HEK293 (cell line): ENCODE measurements around the gene TNFRSF17.

Experiments used
- CTCF ChIA-PET: fragments of 350-600 bp; formaldehyde crosslinking; extraction: SDS; loops from one replicate; lab custom pipeline; 2021; ENCODE audit warnings: antibody characterized with exemption; lab: Yijun Ruan, JAX
- POLR2A ChIA-PET: fragments of 300-600 bp; formaldehyde crosslinking; extraction: SDS; loops from one replicate; lab custom pipeline; 2020; ENCODE audit warnings: antibody characterized with exemption, inconsistent platforms; lab: Yijun Ruan, JAX
- H3K27ac ChIP-seq: fragments of 200-500 bp; sonication (Bioruptor generic); 2 replicates; pipeline ENCODE4 v1.5.1; 2014; ENCODE audit warnings: low read depth, low read length, control low read depth, inconsistent platforms; ENCODE audit errors: extremely low read depth
- H3K36me3 ChIP-seq, 2 experiments: fragments of 200-500 bp in 1 of 2; sonication (Bioruptor generic) in 1 of 2; 1 replicate in 1 of 2; 2 replicates in 1 of 2; pipeline ENCODE4 v1.5.1; 2014 to 2017; ENCODE audit warnings: inconsistent platforms in 2 of 2, low read length in 2 of 2; ENCODE audit not compliant: control insufficient read depth in 2 of 2, insufficient read depth in 1 of 2
- H3K4me1 ChIP-seq: fragments of 200-500 bp; sonication (Bioruptor generic); 2 replicates; pipeline ENCODE4 v1.5.1; 2014; ENCODE audit warnings: mild to moderate bottlenecking, low read length, inconsistent platforms; ENCODE audit not compliant: control insufficient read depth, insufficient read depth
- H3K4me3 ChIP-seq: 2 replicates; pipeline ENCODE4 v1.5.1; 2011; ENCODE audit warnings: low read depth, mild to moderate bottlenecking, control low read depth, low read length, moderate library complexity
- H3K9me3 ChIP-seq: fragments of 200-500 bp; sonication (Bioruptor generic); 2 replicates; pipeline ENCODE4 v1.5.1; 2014; ENCODE audit warnings: low read depth, low read length, inconsistent platforms; ENCODE audit not compliant: control insufficient read depth, insufficient read depth
- KLF9 ChIP-seq: fragments of 450-650 bp; formaldehyde crosslinking; IDR thresholded peaks from 2 replicates; pipeline ENCODE4 v1.5.1; 2016; ENCODE audit warnings: missing biosample characterization, missing genetic modification characterization, low read depth
- MZF1 ChIP-seq: fragments of 450-650 bp; formaldehyde crosslinking; IDR thresholded peaks from 2 replicates; pipeline ENCODE4 v1.5.1; 2017; ENCODE audit warnings: missing biosample characterization, missing genetic modification characterization, borderline replicate concordance
- SCRT2 ChIP-seq: fragments of 450-650 bp; formaldehyde crosslinking; IDR thresholded peaks from 2 replicates; pipeline ENCODE4 v1.5.1; 2016; ENCODE audit warnings: missing biosample characterization, missing genetic modification characterization
- SP2 ChIP-seq: fragments of 450-650 bp; formaldehyde crosslinking; IDR thresholded peaks from 2 replicates; pipeline ENCODE4 v1.5.1; 2016; ENCODE audit warnings: missing biosample characterization, missing genetic modification characterization
- SP3 ChIP-seq: fragments of 450-650 bp; formaldehyde crosslinking; IDR thresholded peaks from 2 replicates; pipeline ENCODE4 v1.5.1; 2016; ENCODE audit warnings: missing biosample characterization, missing genetic modification characterization
- ZFP37 ChIP-seq: fragments of 450-650 bp; formaldehyde crosslinking; IDR thresholded peaks from 2 replicates; pipeline ENCODE4 v1.5.1; 2016; ENCODE audit warnings: missing biosample characterization, missing genetic modification characterization
- ZNF114 ChIP-seq: fragments of 450-650 bp; formaldehyde crosslinking; IDR thresholded peaks from 2 replicates; pipeline ENCODE4 v1.5.0; 2017; ENCODE audit warnings: missing biosample characterization, missing genetic modification characterization
- ZNF132 ChIP-seq: fragments of 450-650 bp; formaldehyde crosslinking; IDR thresholded peaks from 2 replicates; pipeline ENCODE4 v1.5.1; 2017; ENCODE audit warnings: missing biosample characterization, missing genetic modification characterization, borderline replicate concordance
- ZNF239 ChIP-seq: fragments of 450-650 bp; formaldehyde crosslinking; IDR thresholded peaks from 2 replicates; pipeline ENCODE4 v1.5.1; 2016; ENCODE audit warnings: missing biosample characterization, missing genetic modification characterization
- ZNF433 ChIP-seq: fragments of 450-650 bp; formaldehyde crosslinking; IDR thresholded peaks from 2 replicates; pipeline ENCODE4 v1.5.1; 2016; ENCODE audit warnings: missing biosample characterization, missing genetic modification characterization, low read depth
- ZNF510 ChIP-seq: fragments of 450-650 bp; formaldehyde crosslinking; IDR thresholded peaks from 2 replicates; pipeline ENCODE4 v1.5.1; 2018; ENCODE audit warnings: mild to moderate bottlenecking, missing genetic modification characterization, missing biosample characterization; ENCODE audit not compliant: insufficient replicate concordance
- ZNF521 ChIP-seq: fragments of 450-650 bp; formaldehyde crosslinking; IDR thresholded peaks from 2 replicates; pipeline ENCODE4 v1.5.1; 2017; ENCODE audit warnings: missing biosample characterization, mild to moderate bottlenecking, missing genetic modification characterization
- ZNF558 ChIP-seq: fragments of 450-650 bp; formaldehyde crosslinking; IDR thresholded peaks from 2 replicates; pipeline ENCODE4 v1.5.1; 2016; ENCODE audit warnings: missing biosample characterization, missing genetic modification characterization
- ZNF596 ChIP-seq: fragments of 450-650 bp; IDR thresholded peaks from 2 replicates; pipeline ENCODE4 v1.5.0; 2018; ENCODE audit warnings: missing biosample characterization, mild to moderate bottlenecking, missing genetic modification characterization, moderate library complexity
- ZNF626 ChIP-seq: fragments of 450-650 bp; sonication (Bioruptor Pico); formaldehyde crosslinking; IDR thresholded peaks from 2 replicates; pipeline ENCODE4 v1.5.1; 2018; ENCODE audit warnings: missing biosample characterization, missing genetic modification characterization, inconsistent platforms
- ZNF629 ChIP-seq: fragments of 450-650 bp; formaldehyde crosslinking; IDR thresholded peaks from 2 replicates; pipeline ENCODE4 v1.5.1; 2017; ENCODE audit warnings: missing biosample characterization, missing genetic modification characterization
- ZNF792 ChIP-seq: fragments of 450-650 bp; formaldehyde crosslinking; IDR thresholded peaks from 2 replicates; pipeline ENCODE4 v1.5.1; 2016; ENCODE audit warnings: missing biosample characterization, missing genetic modification characterization
- ZNF843 ChIP-seq: fragments of 450-650 bp; formaldehyde crosslinking; IDR thresholded peaks from 2 replicates; pipeline ENCODE4 v1.5.1; 2016; ENCODE audit warnings: missing biosample characterization, missing genetic modification characterization
- ZSCAN30 ChIP-seq: fragments of 450-650 bp; IDR thresholded peaks from 2 replicates; pipeline ENCODE4 v1.5.1; 2018; ENCODE audit warnings: missing biosample characterization, mild to moderate bottlenecking, missing genetic modification characterization, moderate library complexity
- TF ChIP-seq, protein P1 (sequence below): fragments of 450-650 bp; formaldehyde crosslinking; IDR thresholded peaks from 2 replicates; pipeline ENCODE4 v1.5.1; 2016; ENCODE audit warnings: missing biosample characterization, missing genetic modification characterization
- TF ChIP-seq, protein P2 (sequence below): fragments of 450-650 bp; formaldehyde crosslinking; IDR thresholded peaks from 2 replicates; pipeline ENCODE4 v1.5.1; 2017; ENCODE audit warnings: missing biosample characterization, mild to moderate bottlenecking, missing genetic modification characterization, moderate library complexity
- TF ChIP-seq, protein P3 (sequence below): fragments of 450-650 bp; formaldehyde crosslinking; IDR thresholded peaks from 2 replicates; pipeline ENCODE4 v1.5.1; 2016; ENCODE audit warnings: missing biosample characterization, missing genetic modification characterization

TNFRSF17 gene

DNA sequence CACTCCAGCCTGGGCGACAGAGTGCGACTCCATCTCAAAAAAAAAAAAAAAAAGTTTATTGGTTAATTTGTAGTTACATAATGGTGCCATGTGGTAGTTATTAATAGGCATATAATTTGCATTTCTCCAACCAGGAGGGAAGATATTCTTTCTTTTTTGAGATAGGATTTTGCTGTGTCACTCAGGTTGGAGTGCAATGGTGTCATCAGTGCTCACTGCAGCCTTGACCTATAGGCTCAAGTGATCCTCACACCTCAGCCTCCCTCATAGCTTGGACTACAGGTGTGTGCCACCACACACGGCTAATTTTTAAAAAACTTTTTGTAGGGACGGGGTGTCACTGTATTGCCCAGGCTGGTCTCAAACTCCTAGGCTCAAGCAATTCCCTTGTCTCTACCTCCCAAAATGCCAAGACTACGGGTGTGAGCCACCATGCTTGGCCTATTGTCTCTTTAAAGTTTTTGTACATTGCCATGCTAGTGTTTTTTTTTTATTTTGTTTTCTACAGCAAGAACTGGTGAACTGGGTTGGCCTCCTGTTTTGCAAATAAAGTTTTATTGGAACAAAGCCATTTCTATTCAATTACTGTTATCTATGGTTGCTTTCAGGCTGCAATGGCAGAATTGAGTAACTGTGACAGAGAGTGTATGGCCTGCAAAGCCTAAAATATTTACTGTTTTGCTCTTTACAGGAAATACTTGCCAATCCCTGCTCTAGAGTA lies 23.4 kb downstream of the TNFRSF17 start (continued):
- TF ChIP-seq ZNF558 (tag by site-specific recombination) = no peak
- no peak for TF ChIP-seq ZNF521 (tag by site-specific recombination)
- TF ChIP-seq, all 188 proteins: peak for 0

DNA sequence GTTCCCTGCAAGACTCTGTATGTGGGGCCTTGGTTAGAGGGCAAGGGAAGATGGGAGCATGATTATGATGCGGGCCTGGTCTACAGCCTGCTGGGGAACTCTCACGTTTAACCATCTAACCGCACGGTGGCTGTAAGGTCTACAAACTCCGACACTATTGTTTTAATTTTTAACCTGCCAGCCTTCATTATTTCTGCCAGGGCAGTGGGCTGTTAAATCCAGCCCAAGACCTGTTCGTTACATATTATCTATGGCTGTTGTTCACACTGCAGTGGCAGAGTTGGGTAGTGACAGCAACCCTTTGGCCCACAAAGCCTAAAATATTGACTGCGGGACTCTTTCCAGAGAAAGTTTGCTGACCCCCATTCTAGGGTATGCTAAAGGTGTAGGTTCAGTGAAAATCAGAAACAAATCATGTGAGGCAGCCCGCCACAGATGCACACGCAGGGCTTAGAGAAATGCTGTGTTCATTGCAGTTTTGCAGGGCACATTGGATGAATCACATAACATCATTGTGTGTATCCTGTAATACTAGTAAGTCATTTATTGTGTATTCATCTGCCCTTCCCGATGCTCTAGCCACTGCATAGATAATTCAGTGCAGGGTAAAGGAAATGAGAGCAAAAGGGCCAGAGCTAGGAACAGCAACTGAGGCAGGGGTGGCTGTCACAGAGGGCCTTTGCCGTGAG lies 25.8 kb downstream of the TNFRSF17 start:
- no peak overlapping the region for H3K27ac ChIP-seq
- CTCF ChIA-PET = interaction anchor here (0.9 to 1.9 kb wide), 2 partner anchors 14 to 77 kb away, joined by 3 to 6 read pairs; partner anchors contain the start of gene SNX29
- no peak overlapping the region for H3K4me3 ChIP-seq
- TF ChIP-seq, protein P1, sequence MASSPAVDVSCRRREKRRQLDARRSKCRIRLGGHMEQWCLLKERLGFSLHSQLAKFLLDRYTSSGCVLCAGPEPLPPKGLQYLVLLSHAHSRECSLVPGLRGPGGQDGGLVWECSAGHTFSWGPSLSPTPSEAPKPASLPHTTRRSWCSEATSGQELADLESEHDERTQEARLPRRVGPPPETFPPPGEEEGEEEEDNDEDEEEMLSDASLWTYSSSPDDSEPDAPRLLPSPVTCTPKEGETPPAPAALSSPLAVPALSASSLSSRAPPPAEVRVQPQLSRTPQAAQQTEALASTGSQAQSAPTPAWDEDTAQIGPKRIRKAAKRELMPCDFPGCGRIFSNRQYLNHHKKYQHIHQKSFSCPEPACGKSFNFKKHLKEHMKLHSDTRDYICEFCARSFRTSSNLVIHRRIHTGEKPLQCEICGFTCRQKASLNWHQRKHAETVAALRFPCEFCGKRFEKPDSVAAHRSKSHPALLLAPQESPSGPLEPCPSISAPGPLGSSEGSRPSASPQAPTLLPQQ (tag by site-specific recombination) = no peak
- TF ChIP-seq, protein P2, sequence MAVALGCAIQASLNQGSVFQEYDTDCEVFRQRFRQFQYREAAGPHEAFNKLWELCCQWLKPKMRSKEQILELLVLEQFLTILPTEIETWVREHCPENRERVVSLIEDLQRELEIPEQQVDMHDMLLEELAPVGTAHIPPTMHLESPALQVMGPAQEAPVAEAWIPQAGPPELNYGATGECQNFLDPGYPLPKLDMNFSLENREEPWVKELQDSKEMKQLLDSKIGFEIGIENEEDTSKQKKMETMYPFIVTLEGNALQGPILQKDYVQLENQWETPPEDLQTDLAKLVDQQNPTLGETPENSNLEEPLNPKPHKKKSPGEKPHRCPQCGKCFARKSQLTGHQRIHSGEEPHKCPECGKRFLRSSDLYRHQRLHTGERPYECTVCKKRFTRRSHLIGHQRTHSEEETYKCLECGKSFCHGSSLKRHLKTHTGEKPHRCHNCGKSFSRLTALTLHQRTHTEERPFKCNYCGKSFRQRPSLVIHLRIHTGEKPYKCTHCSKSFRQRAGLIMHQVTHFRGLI (tag by site-specific recombination) = no peak
- TF ChIP-seq SCRT2 (tag by site-specific recombination) = no peak
- TF ChIP-seq ZNF792 (tag by site-specific recombination) = no peak
- no peak for TF ChIP-seq ZNF629 (tag by site-specific recombination)
- no peak for TF ChIP-seq SP2
- TF ChIP-seq KLF9 (tag by site-specific recombination) = no peak
- TF ChIP-seq ZNF510 (tag by site-specific recombination) = no peak
- TF ChIP-seq SP3 (tag by site-specific recombination) = no peak
- TF ChIP-seq, protein P3, sequence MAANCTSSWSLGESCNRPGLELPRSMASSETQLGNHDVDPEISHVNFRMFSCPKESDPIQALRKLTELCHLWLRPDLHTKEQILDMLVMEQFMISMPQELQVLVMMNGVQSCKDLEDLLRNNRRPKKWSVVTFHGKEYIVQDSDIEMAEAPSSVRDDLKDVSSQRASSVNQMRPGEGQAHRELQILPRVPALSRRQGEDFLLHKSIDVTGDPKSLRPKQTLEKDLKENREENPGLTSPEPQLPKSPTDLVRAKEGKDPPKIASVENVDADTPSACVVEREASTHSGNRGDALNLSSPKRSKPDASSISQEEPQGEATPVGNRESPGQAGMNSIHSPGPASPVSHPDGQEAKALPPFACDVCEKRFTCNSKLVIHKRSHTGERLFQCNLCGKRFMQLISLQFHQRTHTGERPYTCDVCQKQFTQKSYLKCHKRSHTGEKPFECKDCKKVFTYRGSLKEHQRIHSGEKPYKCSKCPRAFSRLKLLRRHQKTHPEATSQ (tag by site-specific recombination) = no peak
- no peak for TF ChIP-seq ZNF843 (tag by site-specific recombination)
- no peak for TF ChIP-seq ZNF132
- TF ChIP-seq ZNF239 (tag by site-specific recombination) = no peak
- TF ChIP-seq ZNF626 (tag by site-specific recombination) = no peak
- TF ChIP-seq ZNF433 (tag by site-specific recombination) = no peak
- TF ChIP-seq MZF1 (tag by site-specific recombination) = no peak
- TF ChIP-seq ZSCAN30 (tag by site-specific recombination) = no peak
- no peak for TF ChIP-seq ZNF114
- no peak for TF ChIP-seq ZFP37
- no peak for TF ChIP-seq ZNF596 (tag by site-specific recombination)
- H3K36me3 ChIP-seq = no peaks in the 10 kb centered on the region
- H3K9me3 ChIP-seq = no peaks in the 10 kb centered on the region
- POLR2A ChIA-PET = no interaction called here
- H3K4me1 ChIP-seq = no peaks in the 10 kb centered on the region
